ENCODE results near the gene TPO. TPM values are rescaled to one million over a fixed set of nuclear protein-coding genes. Genes with fewer than 3 reads are reported as not detected.

Gene TPO
- polyA plus RNA-seq, 3 donors: not detected

GRCh38 chr2:1563084-1563857, 150.0 kb downstream of the TPO start:
- Histone ChIP-seq H3K4me3 (replicated peaks in 1 of 3; ENCODE audit: low read depth in 2 of 3, low read length in 3 of 3) (no peak overlapping the region), H3K79me2 (ENCODE audit: insufficient read depth, low read length) (no peaks in the 10 kb centered on the region), H2AFZ (ENCODE audit: insufficient read depth, low read depth, low read length, poor library complexity, severe bottlenecking) (no peak overlapping the region), H3K4me2 (replicated peaks; ENCODE audit: extremely low read depth, low read length, poor library complexity, severe bottlenecking) (no peak overlapping the region), H3K9ac (ENCODE audit: insufficient read depth, low read length, poor library complexity, severe bottlenecking) (no peak overlapping the region), H4K20me1 (ENCODE audit: insufficient read depth, low read length) (no peaks in the 10 kb centered on the region), H3K9me3 (replicated peaks in 1 of 2; ENCODE audit: control insufficient read depth in 1 of 2, insufficient read depth in 1 of 2, low read length in 2 of 2) (peaks cover 14 to 24% of the 10 kb centered on the region in 2 donors), H3K4me1 (ENCODE audit: control insufficient read depth in 1 of 2, insufficient read depth in 2 of 2, low read length in 2 of 2) (no peaks in the 10 kb centered on the region), H3K27ac (ENCODE audit: low read depth in 1 of 2, low read length in 2 of 2) (no peak overlapping the region), H3K36me3 (replicated peaks in 1 of 2; ENCODE audit: control insufficient read depth in 1 of 2, insufficient read depth in 2 of 2, low read length in 2 of 2) (no peaks in the 10 kb centered on the region), H3K27me3 (ENCODE audit: control insufficient read depth in 2 of 2, insufficient read depth in 2 of 2, low read length in 2 of 2) (no peaks in the 10 kb centered on the region)
- H3K27ac Mint-ChIP-seq: no peak overlapping the region
- peaks cover 12 to 20% (median 17%) of the 10 kb centered on the region in 7 donors for H3K9me3 Mint-ChIP-seq
- TF ChIP-seq CTCF (IDR thresholded peaks at IDR 0.05): no peak
- no peak overlapping the region for H3K4me3 Mint-ChIP-seq
- H3K36me3 Mint-ChIP-seq: no peaks in the 10 kb centered on the region
- peaks cover 1% of the 10 kb centered on the region for H3K4me1 Mint-ChIP-seq
- peaks cover 0 to 4% (median 1%) of the 10 kb centered on the region in 3 donors for H3K27me3 Mint-ChIP-seq (ENCODE audit: low read depth in 3 of 3)
- intact Hi-C loops (cut with micrococcal nuclease): no loop called here
- DNase-seq: no peak
- 94% methylated on average over 26 of the region's 32 CpGs for WGBS (ENCODE audit: insufficient coverage)

- no peaks in the 10 kb centered on the region for H4K20me1 ChIP-seq (ENCODE audit: insufficient read depth, low read length)
- H3K9ac ChIP-seq (ENCODE audit: insufficient read depth, low read length, poor library complexity, severe bottlenecking): no peak overlapping the region
- Mint-ChIP-seq H3K4me3 (no peak overlapping the region), H3K4me1 (peaks cover 1% of the 10 kb centered on the region), H3K9me3 (peaks cover 14 to 25% (median 23%) of the 10 kb centered on the region in 7 donors), H3K27ac (no peak overlapping the region), H3K36me3 (no peaks in the 10 kb centered on the region), H3K27me3 (ENCODE audit: low read depth in 3 of 3) (peaks cover 0 to 4% (median 1%) of the 10 kb centered on the region in 3 donors)
- H3K4me2 ChIP-seq (replicated peaks; ENCODE audit: extremely low read depth, low read length, poor library complexity, severe bottlenecking): no peak overlapping the region
- no peak overlapping the region for H2AFZ ChIP-seq (ENCODE audit: insufficient read depth, low read depth, low read length, poor library complexity, severe bottlenecking)
- no peaks in the 10 kb centered on the region for H3K79me2 ChIP-seq (ENCODE audit: insufficient read depth, low read length)
- no peaks in the 10 kb centered on the region for H3K27me3 ChIP-seq (ENCODE audit: control insufficient read depth in 2 of 2, insufficient read depth in 2 of 2, low read length in 2 of 2)
- no peak for DNase-seq
- no peak for TF ChIP-seq CTCF (IDR thresholded peaks at IDR 0.05)
- no peak overlapping the region for H3K27ac ChIP-seq (ENCODE audit: low read depth in 1 of 2, low read length in 2 of 2)
- H3K4me3 ChIP-seq (replicated peaks in 1 of 3; ENCODE audit: low read depth in 2 of 3, low read length in 3 of 3): no peak overlapping the region
- 73% methylated on average over 8 of the region's 23 CpGs for WGBS (ENCODE audit: insufficient coverage)
- intact Hi-C loops (cut with micrococcal nuclease): no loop called here
- peaks cover 15 to 28% of the 10 kb centered on the region in 2 donors for H3K9me3 ChIP-seq (replicated peaks in 1 of 2; ENCODE audit: control insufficient read depth in 1 of 2, insufficient read depth in 1 of 2, low read length in 2 of 2)
- H3K4me1 ChIP-seq (ENCODE audit: control insufficient read depth in 1 of 2, insufficient read depth in 2 of 2, low read length in 2 of 2): no peaks in the 10 kb centered on the region
- no peaks in the 10 kb centered on the region for H3K36me3 ChIP-seq (replicated peaks in 1 of 2; ENCODE audit: control insufficient read depth in 1 of 2, insufficient read depth in 2 of 2, low read length in 2 of 2)
These were observed 151.0 kb downstream of the TPO start for GRCh38 chr2:1563943-1564891.

Measured in CD14-positive monocyte (primary cell).